ENCODE results near the gene ERLEC1.

DNA sequence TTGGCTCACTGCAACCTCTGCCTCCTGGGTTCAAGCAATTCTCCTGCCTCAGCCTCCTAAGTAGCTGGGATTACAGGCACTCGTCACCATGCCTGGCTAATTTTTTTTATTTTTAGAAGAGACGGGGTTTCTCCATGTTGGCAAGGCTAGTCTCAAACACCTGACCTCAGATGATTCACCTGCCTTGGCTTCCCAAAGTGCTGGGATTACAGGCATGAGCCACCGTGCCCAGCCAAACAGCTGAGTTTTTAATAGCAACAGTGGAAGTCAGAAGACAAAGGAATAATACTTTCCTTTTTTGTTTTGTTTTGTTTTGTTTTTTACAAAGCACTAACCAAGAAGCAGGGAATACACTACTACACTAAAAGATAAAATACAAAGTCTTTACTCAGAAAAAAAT is 56.0 kb downstream of the ERLEC1 start:
- TF ChIP-seq CTCF (conservative IDR thresholded peaks at IDR 0.05) (no peak), EZH2 (IDR thresholded peaks at IDR 0.05; ENCODE audit: low read depth) (no peak)

All from PC-9 (cell line).